Ishikawa (cell line): ENCODE results near the gene GALNT13.

ENCODE experiments used
- EP300 ChIP-seq: IDR thresholded peaks from 2 replicates; pipeline ENCODE4 v1.6.1; 2012; ENCODE audit warnings: borderline replicate concordance
- REST ChIP-seq: IDR thresholded peaks from 2 replicates; pipeline ENCODE4 v1.6.1; 2012; ENCODE audit warnings: low read depth, mild to moderate bottlenecking
- USF1 ChIP-seq: IDR thresholded peaks from 2 replicates; pipeline ENCODE4 v1.6.1; 2012

- TF ChIP-seq USF1 (no peak), REST (no peak), EP300 (no peak)
Measured at GRCh38 chr2:153939124-153939796, 67.5 kb downstream of the GALNT13 start.
